Activated naive CD8-positive, alpha-beta T cell treated with anti-CD3 and anti-CD28 coated beads, Interleukin-2, amount 50 U/mL, for 24 hours (primary cell): ENCODE results near the gene GNA14.
"Not testable (repeated sequence)": the region's sequence is repeated elsewhere in the genome, so short reads cannot be mapped to it uniquely, and the experiment has no call there.

ENCODE experiments used
- ATAC-seq: fragments of 150-1000 bp; cut with Tn5 transposase; one replicate; pipeline ENCODE4 v1.10.0; 2021
- DNase-seq: peaks from one replicate; pipeline ENCODE4 v3.0.0; 2021
- H3K27ac Mint-ChIP-seq: one replicate; pipeline ENCODE4 v1.8.0; 2021; ENCODE audit warnings: mild to moderate bottlenecking, mixed read lengths
- H3K27me3 Mint-ChIP-seq: one replicate; pipeline ENCODE4 v1.8.0; 2021; ENCODE audit warnings: mixed read lengths
- H3K36me3 Mint-ChIP-seq: one replicate; pipeline ENCODE4 v1.8.0; 2021; ENCODE audit warnings: low read depth, mixed read lengths
- H3K4me1 Mint-ChIP-seq: one replicate; pipeline ENCODE4 v1.8.0; 2021; ENCODE audit warnings: mixed read lengths
- H3K4me3 Mint-ChIP-seq: one replicate; pipeline ENCODE4 v1.8.0; 2021; ENCODE audit warnings: mild to moderate bottlenecking, moderate library complexity, mixed read lengths
- H3K9me3 Mint-ChIP-seq: one replicate; pipeline ENCODE4 v1.8.0; 2021; ENCODE audit warnings: mixed read lengths

The GNA14 gene

DNA sequence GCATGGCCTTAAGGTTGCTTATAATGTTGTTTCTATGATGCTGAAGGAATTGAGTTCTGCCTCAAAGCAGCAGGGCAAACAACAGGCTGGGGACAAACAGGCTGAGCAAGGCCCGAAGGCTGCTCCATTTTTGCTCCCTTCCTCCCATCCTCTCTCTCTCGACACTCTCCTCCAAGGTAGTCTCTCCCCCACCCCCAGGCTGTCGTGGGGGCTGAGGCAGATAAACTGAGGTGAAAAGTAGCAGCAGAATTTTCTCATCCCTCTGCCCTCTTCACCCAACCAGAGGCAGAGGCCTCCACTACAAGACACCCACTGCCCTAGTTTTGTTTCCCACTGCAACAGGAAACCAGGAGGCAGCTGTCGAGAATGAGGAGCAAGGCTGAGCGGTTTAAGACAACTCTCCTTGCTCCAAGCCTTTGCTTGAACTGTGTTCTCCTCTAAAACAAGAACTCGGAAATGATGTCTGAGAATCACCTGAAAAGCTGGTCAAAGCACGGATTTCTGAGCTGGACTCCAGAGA lies 13.5 kb upstream of the GNA14 start:
- Mint-ChIP-seq H3K9me3 (no peaks in the 10 kb centered on the region), H3K27me3 (peaks cover 8% of the 10 kb centered on the region), H3K4me1 (no peaks in the 10 kb centered on the region), H3K36me3 (no peaks in the 10 kb centered on the region), H3K27ac (no peak overlapping the region), H3K4me3 (no peak overlapping the region)
- no peak for DNase-seq
- no peak for ATAC-seq

DNA sequence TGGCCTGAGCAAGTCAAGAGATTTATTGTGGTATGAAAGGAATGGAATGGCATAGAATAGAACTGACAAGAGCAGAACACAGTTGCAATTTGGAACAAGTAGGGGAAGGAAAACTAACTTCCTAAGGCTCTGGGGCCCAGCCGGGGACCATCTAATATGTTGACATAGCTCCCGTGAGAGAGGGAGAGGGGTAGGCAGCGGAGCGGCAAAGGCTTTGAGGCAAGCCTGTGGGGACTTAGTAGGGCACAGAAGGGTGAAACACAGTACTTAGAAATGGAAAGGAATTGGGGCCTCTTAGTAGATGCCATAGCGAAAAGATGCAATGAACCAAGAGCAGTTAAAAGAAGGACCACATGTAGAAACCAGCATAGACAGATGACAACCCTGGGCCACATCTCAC lies 11.8 kb upstream of the GNA14 start:
- no peak for ATAC-seq
- DNase-seq = no peak
- Mint-ChIP-seq H3K27me3 (peaks cover 8% of the 10 kb centered on the region), H3K9me3 (no peaks in the 10 kb centered on the region), H3K4me1 (no peaks in the 10 kb centered on the region), H3K4me3 (no peak overlapping the region), H3K27ac (no peak overlapping the region), H3K36me3 (no peaks in the 10 kb centered on the region)

DNA sequence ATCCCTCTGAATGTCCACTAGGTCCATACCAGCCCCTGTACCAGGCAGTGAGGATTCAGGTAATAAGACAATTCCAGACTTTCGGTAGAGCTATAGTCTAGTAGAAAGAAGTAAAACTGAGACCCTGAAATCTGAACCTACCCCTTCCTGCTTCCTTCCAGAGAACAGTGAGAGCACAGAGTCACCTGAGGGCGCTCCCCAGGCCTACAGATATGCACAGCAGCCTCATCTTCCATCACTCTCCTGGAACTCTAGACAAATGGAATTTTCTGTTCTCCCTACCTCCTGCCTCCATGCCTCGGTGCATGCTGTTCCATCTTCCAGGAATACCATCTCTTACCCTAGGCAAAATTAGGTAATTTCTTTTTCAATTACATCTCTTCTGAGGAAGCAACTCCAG lies 3.1 kb upstream of the GNA14 start:
- Mint-ChIP-seq H3K36me3 (no peaks in the 10 kb centered on the region), H3K4me1 (peaks cover 12% of the 10 kb centered on the region), H3K27ac (no peak overlapping the region), H3K4me3 (no peak overlapping the region), H3K9me3 (no peaks in the 10 kb centered on the region), H3K27me3 (peaks cover 30% of the 10 kb centered on the region)
- DNase-seq = no peak
- ATAC-seq = no peak

DNA sequence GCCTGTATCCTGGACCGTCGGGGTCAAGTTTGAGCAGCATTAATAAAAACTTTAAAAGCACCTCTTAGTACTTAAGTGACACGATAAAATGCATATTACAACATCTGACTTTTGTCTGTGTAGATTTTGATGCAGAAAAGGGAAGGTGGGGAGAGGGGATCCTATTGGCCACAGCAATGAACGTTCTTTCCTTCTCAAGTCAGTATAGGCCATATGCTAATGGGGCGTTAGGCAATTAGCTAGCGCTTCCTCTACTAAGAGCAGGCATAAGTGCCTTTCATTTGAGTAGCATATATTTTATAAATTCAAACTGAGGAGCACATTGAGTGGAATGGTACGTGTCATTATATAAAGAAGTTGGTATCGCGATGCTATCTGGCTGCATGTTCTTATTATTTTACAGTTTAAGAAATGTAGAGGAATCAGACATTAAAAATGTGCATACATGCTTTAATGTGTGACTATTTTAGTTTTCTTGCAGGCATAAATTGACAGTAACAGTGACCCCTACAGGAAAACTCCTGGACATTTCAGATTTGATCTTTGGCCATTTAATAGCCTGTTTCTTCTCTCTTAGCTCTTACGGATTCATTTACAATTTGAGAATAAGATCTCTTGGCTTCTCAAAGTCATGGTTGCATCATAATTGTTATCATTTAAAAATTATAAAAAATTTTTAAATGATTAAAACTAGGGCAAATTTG lies 1.1 kb upstream of the GNA14 start:
- Mint-ChIP-seq H3K27ac (no peak overlapping the region), H3K27me3 (peaks cover 34% of the 10 kb centered on the region), H3K9me3 (no peaks in the 10 kb centered on the region), H3K4me3 (peak overlapping the region; percentile 13), H3K4me1 (peaks cover 12% of the 10 kb centered on the region), H3K36me3 (no peaks in the 10 kb centered on the region)
- ATAC-seq (no peak), DNase-seq (no peak)

DNA sequence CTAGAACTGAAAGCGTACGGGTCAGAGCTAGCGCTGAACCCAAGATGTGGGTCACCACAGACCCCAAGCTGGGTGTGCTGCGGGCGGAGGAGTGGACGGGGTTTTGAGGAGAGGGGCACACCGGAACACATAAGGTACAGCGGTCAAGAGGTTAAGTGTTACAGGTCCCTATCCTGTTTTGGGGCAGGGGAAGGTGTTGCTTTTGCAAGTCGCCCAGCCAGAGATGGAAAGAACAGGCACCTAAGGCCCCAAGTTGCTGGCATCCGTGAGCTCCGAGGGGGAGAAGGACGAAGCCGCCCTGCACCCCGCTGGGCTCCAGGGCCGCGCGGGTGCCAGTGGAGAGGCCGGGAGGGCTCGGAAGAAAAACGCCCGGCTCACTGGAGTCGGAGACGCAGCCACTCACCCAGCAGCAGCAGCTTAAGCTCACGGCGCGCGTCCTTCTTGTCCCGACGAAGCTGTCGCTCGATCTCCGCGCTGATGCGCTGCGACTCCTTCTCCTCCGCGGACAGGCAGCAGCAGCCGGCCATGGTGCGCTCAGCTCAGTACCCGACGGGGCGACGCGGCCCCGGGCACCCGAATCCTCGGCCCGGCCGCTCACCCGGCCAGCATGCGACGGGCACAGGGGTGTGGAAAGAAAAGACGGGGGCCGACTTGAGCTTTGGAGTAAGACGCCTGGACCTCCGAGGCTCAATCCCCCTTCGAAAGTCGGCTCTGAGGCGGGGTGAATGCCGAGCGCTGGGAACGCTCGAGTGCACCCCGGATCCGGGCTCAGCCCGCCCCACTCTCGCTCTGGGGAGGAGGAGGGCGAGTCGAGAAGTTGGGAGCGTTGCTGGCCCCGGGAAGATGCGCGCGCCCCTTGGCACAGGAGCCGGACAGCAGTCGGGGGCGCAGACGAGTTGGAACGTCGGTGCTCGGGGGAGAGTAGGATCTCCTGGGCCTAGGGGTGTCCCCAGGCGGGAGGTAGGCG lies 572 bp downstream of the GNA14 start:
- ATAC-seq = peak; percentile 41
- Mint-ChIP-seq H3K9me3 (no peaks in the 10 kb centered on the region), H3K36me3 (no peaks in the 10 kb centered on the region), H3K4me1 (peaks cover 12% of the 10 kb centered on the region), H3K4me3 (peak overlapping the region; percentile 67), H3K27ac (no peak overlapping the region), H3K27me3 (peaks cover 37% of the 10 kb centered on the region)
- peak; percentile 5 for DNase-seq

- Mint-ChIP-seq H3K36me3 (no peaks in the 10 kb centered on the region), H3K4me1 (peaks cover 12% of the 10 kb centered on the region), H3K4me3 (no peak overlapping the region), H3K27ac (no peak overlapping the region), H3K9me3 (no peaks in the 10 kb centered on the region), H3K27me3 (peaks cover 32% of the 10 kb centered on the region)
- ATAC-seq (no peak), DNase-seq (no peak)
Measured at GRCh38 chr9:77643871-77644270, 4.3 kb downstream of the GNA14 start.

DNA sequence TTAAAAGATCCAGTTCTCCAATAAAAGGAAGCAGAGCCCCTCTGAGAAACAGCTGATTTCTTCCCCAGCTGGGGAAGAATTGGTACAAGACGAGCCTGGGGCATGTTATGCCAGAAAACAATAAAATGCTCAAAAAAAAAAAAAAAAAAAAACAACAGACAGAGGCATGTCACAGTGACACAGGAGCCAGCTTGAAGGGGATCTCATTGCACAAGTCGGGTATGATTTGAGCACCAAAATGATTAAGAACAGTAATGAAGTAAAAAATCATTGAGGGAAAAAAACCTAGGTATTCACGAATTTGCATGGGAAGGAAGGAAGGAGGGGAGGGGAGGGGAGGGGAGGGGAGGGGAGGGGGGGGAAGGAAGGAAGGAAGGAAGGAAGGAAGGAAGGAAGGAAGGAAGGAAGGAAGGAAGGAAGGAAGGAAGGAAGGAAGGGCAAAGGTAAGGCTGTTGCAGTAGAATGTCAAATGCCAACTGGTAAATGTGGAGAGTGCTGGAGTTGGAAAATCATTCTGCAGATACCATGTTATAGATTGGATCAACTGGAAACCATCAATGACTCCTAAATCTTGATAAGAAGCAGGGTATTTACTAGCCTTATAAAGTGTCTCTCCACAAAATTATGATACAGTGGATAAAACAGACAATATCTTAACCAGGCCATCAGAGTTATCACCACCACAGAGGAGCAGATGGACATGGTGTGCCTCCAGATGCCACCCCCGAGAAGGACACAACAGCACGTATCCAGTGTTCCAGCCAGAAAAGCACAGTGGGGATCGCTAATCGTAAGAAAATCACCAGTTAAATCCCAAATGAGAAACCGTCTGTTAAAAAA lies 7.2 kb downstream of the GNA14 start:
- H3K4me3 Mint-ChIP-seq = no peak overlapping the region
- DNase-seq = no peak
- H3K4me1 Mint-ChIP-seq = no peaks in the 10 kb centered on the region
- no peak overlapping the region for H3K27ac Mint-ChIP-seq
- H3K9me3 Mint-ChIP-seq = no peaks in the 10 kb centered on the region
- H3K36me3 Mint-ChIP-seq = no peaks in the 10 kb centered on the region
- ATAC-seq = no peak
- peaks cover 16% of the 10 kb centered on the region for H3K27me3 Mint-ChIP-seq

- Mint-ChIP-seq H3K27me3 (no peaks in the 10 kb centered on the region), H3K36me3 (no peaks in the 10 kb centered on the region), H3K4me3 (no peak overlapping the region), H3K9me3 (peaks cover 4% of the 10 kb centered on the region), H3K4me1 (no peaks in the 10 kb centered on the region), H3K27ac (no peak overlapping the region)
- no peak for DNase-seq
- no peak for ATAC-seq
Measured at GRCh38 chr9:77632652-77633051, 15.5 kb downstream of the GNA14 start.

DNA sequence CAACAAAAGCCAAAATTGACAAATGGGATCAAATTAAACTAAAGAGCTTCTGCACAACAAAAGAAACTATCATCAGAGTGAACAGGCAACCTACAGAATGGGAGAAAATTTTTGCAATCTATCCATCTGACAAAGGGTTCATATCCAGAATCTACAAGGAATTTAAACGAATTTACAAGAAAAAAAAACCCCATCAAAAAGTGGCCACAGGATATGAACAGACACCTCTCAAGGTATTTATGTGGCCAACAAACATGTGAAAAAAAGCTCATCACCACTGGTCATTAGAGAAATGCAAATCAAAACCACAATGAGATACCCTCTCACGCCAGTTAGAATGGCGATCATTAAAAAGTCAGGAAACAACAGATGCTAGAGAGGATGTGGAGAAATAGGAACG lies 19.3 kb downstream of the GNA14 start:
- not testable (repeated sequence) for DNase-seq, H3K27me3 Mint-ChIP-seq, H3K36me3 Mint-ChIP-seq, H3K4me1 Mint-ChIP-seq, H3K4me3 Mint-ChIP-seq, H3K27ac Mint-ChIP-seq, ATAC-seq
- H3K9me3 Mint-ChIP-seq = peaks cover 19% of the 10 kb centered on the region

DNA sequence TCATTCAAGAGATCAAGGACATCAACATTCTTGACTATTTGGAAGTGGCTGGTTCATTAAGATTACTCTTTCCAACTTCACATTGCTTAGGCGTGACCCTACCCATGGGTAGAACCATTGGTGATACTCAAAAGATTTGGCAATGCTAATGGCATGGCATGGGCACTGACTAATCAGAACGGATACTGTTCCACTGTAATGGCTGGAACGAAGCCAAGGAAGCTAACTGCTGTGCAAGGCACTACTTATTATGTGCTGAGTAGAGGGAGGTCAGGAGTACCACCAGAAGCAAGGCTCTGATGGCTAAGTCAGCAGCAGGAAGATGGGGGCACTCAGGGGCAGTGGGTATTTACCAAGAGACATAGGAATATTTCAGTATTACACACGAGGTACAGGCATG lies 31.9 kb downstream of the GNA14 start:
- Mint-ChIP-seq H3K4me1 (no peaks in the 10 kb centered on the region), H3K27ac (no peak overlapping the region), H3K27me3 (peaks cover 3% of the 10 kb centered on the region), H3K36me3 (no peaks in the 10 kb centered on the region), H3K9me3 (no peaks in the 10 kb centered on the region), H3K4me3 (no peak overlapping the region)
- no peak for DNase-seq
- no peak for ATAC-seq

DNA sequence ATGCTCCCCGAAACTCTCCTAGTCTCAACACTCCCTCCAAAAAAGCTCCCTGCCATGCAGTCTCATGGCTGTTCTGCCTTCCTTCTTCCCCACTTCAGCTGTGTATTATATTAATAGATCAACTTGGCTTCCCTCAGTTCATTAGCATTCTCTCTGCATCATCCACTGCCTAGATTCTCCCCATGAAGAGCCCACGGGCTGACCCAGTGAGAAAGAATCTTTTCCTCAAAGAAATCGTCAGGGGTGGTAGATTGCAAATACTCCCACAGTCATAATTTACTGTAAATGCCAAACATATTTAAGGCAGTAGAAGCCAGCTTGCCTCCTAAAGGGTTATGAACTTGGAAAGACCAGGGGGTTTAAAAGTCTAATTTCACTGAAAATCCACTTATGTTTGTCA lies 33.5 kb downstream of the GNA14 start:
- Mint-ChIP-seq H3K36me3 (no peaks in the 10 kb centered on the region), H3K4me1 (no peaks in the 10 kb centered on the region), H3K27ac (no peak overlapping the region), H3K4me3 (no peak overlapping the region), H3K9me3 (no peaks in the 10 kb centered on the region), H3K27me3 (peaks cover 3% of the 10 kb centered on the region)
- DNase-seq (no peak), ATAC-seq (no peak)

- Mint-ChIP-seq H3K27ac (no peak overlapping the region), H3K4me1 (no peaks in the 10 kb centered on the region), H3K9me3 (no peaks in the 10 kb centered on the region), H3K4me3 (no peak overlapping the region), H3K36me3 (no peaks in the 10 kb centered on the region), H3K27me3 (peaks cover 10% of the 10 kb centered on the region)
- DNase-seq = no peak
- ATAC-seq = no peak
Measured at GRCh38 chr9:77606526-77606925, 41.6 kb downstream of the GNA14 start.

DNA sequence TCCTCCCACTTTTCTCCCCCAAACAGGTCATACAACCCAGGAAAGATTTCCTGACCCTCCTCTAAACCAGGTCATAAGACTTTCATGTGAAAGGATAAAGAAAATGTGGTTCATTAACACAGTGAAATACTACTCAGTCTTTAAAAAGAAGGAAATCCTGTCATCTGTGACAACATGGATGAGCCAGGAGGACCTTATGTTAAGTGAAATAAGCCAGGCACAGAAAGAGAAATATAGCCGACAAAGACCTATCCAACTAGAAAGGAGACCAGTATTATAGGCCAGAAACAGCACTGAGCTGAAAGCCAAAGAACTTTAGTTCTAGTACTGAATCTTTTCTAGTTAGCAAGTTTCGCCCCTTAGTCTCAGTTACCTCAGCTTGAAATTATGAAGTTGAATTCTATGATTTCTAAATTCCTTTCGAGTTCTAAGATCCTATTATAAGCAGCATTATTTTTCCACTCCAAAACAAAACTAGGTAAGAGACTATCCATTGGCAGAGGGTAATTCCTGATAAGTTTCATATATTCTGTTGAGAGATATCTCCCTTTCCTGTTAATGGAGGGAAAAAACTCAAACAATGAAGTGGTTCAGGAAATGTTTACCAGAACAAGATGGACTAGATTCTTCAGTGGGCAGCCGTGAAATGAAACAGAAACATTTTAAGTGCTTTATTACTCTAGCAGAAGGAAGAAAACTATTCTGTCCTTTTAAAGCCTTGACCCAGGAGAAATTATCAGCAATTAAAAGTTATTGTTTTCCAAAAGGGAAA lies 42.5 kb downstream of the GNA14 start:
- Mint-ChIP-seq H3K27me3 (peaks cover 11% of the 10 kb centered on the region), H3K36me3 (no peaks in the 10 kb centered on the region), H3K4me3 (no peak overlapping the region), H3K27ac (no peak overlapping the region), H3K9me3 (no peaks in the 10 kb centered on the region), H3K4me1 (no peaks in the 10 kb centered on the region)
- ATAC-seq (no peak), DNase-seq (no peak)

GRCh38 chr9:77604316-77604715 lies 43.8 kb downstream of the GNA14 start:
- H3K27ac Mint-ChIP-seq = no peak overlapping the region
- no peaks in the 10 kb centered on the region for H3K9me3 Mint-ChIP-seq
- H3K36me3 Mint-ChIP-seq = no peaks in the 10 kb centered on the region
- no peaks in the 10 kb centered on the region for H3K4me1 Mint-ChIP-seq
- H3K4me3 Mint-ChIP-seq = no peak overlapping the region
- peaks cover 11% of the 10 kb centered on the region for H3K27me3 Mint-ChIP-seq
- DNase-seq = no peak
- ATAC-seq = no peak
